ENCODE results near the gene KRT75. TPM values are rescaled to one million over a fixed set of nuclear protein-coding genes. Genes with fewer than 3 reads are reported as not detected.

The KRT75 gene
- total and polyA plus RNA-seq, 10 donors = not detected

GRCh38 chr12:52401926-52402325 lies 32.2 kb downstream of the KRT75 start:
- intact Hi-C loops (cut with DNase I; ENCODE audit: low total_unique reads) = no loop called here
- WGBS, 5 donors = 58 to 85% (median 80%) methylated on average over 4 of the region's 4 CpGs
- DNase-seq = no peak
- Histone ChIP-seq H3K4me3 (no peak overlapping the region), H3K9me3 (no peaks in the 10 kb centered on the region), H3K36me3 (no peaks in the 10 kb centered on the region), H3K27ac (no peak overlapping the region), H3K4me1 (no peaks in the 10 kb centered on the region), H3K27me3 (replicated peaks in 1 of 7) (peaks cover 0 to 26% (median 0%) of the 10 kb centered on the region in 7 donors)
- TF ChIP-seq POLR2AphosphoS5 (IDR thresholded peaks at IDR 0.05) (no peak), CTCF (IDR thresholded peaks at IDR 0.05 in 8 of 11, conservative IDR thresholded peaks at IDR 0.05 in 3 of 11) (no peak), POLR2A (IDR thresholded peaks at IDR 0.05) (no peak)

- WGBS, 5 donors = 68 to 98% (median 84%) methylated on average over 5 of the region's 5 CpGs
- peak; percentile 54 for DNase-seq
- Histone ChIP-seq H3K36me3 (no peaks in the 10 kb centered on the region), H3K27me3 (replicated peaks in 1 of 7) (peaks cover 0 to 26% (median 0%) of the 10 kb centered on the region in 7 donors), H3K27ac (no peak overlapping the region), H3K4me1 (no peaks in the 10 kb centered on the region), H3K9me3 (no peaks in the 10 kb centered on the region), H3K4me3 (no peak overlapping the region)
- intact Hi-C loops (cut with DNase I; ENCODE audit: low total_unique reads) = no loop called here
- no peak for TF ChIP-seq POLR2A (IDR thresholded peaks at IDR 0.05)
- TF ChIP-seq POLR2AphosphoS5 (IDR thresholded peaks at IDR 0.05) = no peak
- no peak for TF ChIP-seq CTCF (IDR thresholded peaks at IDR 0.05 in 8 of 11, conservative IDR thresholded peaks at IDR 0.05 in 3 of 11)
Observed at GRCh38 chr12:52401526-52401925, 32.6 kb downstream of the KRT75 start.

GRCh38 chr12:52400906-52401305 lies 33.3 kb downstream of the KRT75 start:
- Histone ChIP-seq H3K4me3 (no peak overlapping the region), H3K4me1 (no peaks in the 10 kb centered on the region), H3K27me3 (replicated peaks in 1 of 7) (peaks cover 0 to 29% (median 0%) of the 10 kb centered on the region in 7 donors), H3K27ac (no peak overlapping the region), H3K9me3 (no peaks in the 10 kb centered on the region), H3K36me3 (no peaks in the 10 kb centered on the region)
- intact Hi-C loops (cut with DNase I; ENCODE audit: low total_unique reads) = no loop called here
- peak; percentile 52 for DNase-seq
- WGBS, 5 donors = 84 to 89% (median 88%) methylated on average over 9 of the region's 9 CpGs
- TF ChIP-seq CTCF (IDR thresholded peaks at IDR 0.05 in 8 of 11, conservative IDR thresholded peaks at IDR 0.05 in 3 of 11) (no peak), POLR2A (IDR thresholded peaks at IDR 0.05) (no peak), POLR2AphosphoS5 (IDR thresholded peaks at IDR 0.05) (no peak)

- WGBS, 5 donors = 90 to 93% (median 92%) methylated on average over 16 of the region's 16 CpGs
- Histone ChIP-seq H3K4me1 (no peaks in the 10 kb centered on the region), H3K36me3 (no peaks in the 10 kb centered on the region), H3K27me3 (replicated peaks in 1 of 7) (peaks cover 0 to 37% (median 0%) of the 10 kb centered on the region in 7 donors), H3K9me3 (no peaks in the 10 kb centered on the region), H3K27ac (no peak overlapping the region), H3K4me3 (no peak overlapping the region)
- DNase-seq = peak; percentile 69
- intact Hi-C loops (cut with DNase I; ENCODE audit: low total_unique reads) = no loop called here
- TF ChIP-seq POLR2A (IDR thresholded peaks at IDR 0.05) (no peak), POLR2AphosphoS5 (IDR thresholded peaks at IDR 0.05) (no peak), CTCF (IDR thresholded peaks at IDR 0.05 in 8 of 11, conservative IDR thresholded peaks at IDR 0.05 in 3 of 11) (no peak)
Observed at GRCh38 chr12:52399756-52400155, 34.4 kb downstream of the KRT75 start.
